Thoracic aorta (tissue), 2 donors: Measurements from ENCODE around the gene PROC. TPM values are rescaled to one million over a fixed set of nuclear protein-coding genes. Genes with fewer than 3 reads are reported as not detected.

Experiments used
- ATAC-seq: fragments of 150-250 bp; one replicate; pipeline ENCODE4 v1.8.0; 2017; ENCODE audit warnings: low read depth; ENCODE audit not compliant: insufficient number of reproducible peaks, low FRiP score
- DNase-seq: peaks from one replicate; pipeline ENCODE4 v3.0.0-alpha.2; 2020; ENCODE audit warnings: low spot score
- H3K27ac ChIP-seq, 2 donors: fragments of 200-600 bp; sonication (generic); 1 replicate in 1 of 2; 2 replicates in 1 of 2; pipeline ENCODE4 v1.5.1; 2016; ENCODE audit warnings: mild to moderate bottlenecking in 2 of 2, moderate library complexity in 2 of 2
- H3K27me3 ChIP-seq: fragments of 200-600 bp; sonication (generic); replicated peaks from 2 replicates; pipeline ENCODE4 v1.6.0; 2016; ENCODE audit warnings: mild to moderate bottlenecking; ENCODE audit not compliant: insufficient read depth
- H3K36me3 ChIP-seq: fragments of 200-600 bp; sonication (generic); one replicate; pipeline ENCODE4 v1.5.1; 2016
- H3K4me1 ChIP-seq, 2 donors: fragments of 200-600 bp; sonication (generic); 1 replicate in 1 of 2; 2 replicates in 1 of 2; pipeline versions ENCODE4 v1.5.1 to v1.6.0; 2016; ENCODE audit warnings: low read depth in 2 of 2, mild to moderate bottlenecking in 1 of 2; ENCODE audit not compliant: control insufficient read depth in 1 of 2
- H3K4me3 ChIP-seq: fragments of 200-600 bp; sonication (generic); 2 replicates; pipeline ENCODE4 v1.5.1; 2016; ENCODE audit warnings: mild to moderate bottlenecking
- H3K9me3 ChIP-seq: fragments of 200-600 bp; sonication (generic); 2 replicates; pipeline ENCODE4 v1.5.1; 2016
- CTCF ChIP-seq: fragments of 200-600 bp; sonication (generic); IDR thresholded peaks from one replicate; pipeline ENCODE4 v1.5.1; 2019; ENCODE audit warnings: antibody characterized with exemption
- total RNA-seq, 2 donors: library from RNA; depleted of rRNA; stranded (reverse); fragments of >200 nt; gene quantifications; one replicate each; pipeline versions ENCODE4 v1.1.0 to v1.2.3, GENCODE V29; 2016

The PROC gene
- total RNA-seq, 2 donors from 2014 or later = not detected

GRCh38 chr2:127437056-127437455 lies 18.8 kb downstream of the PROC start:
- TF ChIP-seq CTCF = no peak
- Histone ChIP-seq H3K27ac (no peak overlapping the region), H3K36me3 (no peaks in the 10 kb centered on the region), H3K27me3 (no peaks in the 10 kb centered on the region), H3K4me1 (no peaks in the 10 kb centered on the region), H3K9me3 (peaks cover 10% of the 10 kb centered on the region), H3K4me3 (no peak overlapping the region)
- ATAC-seq (no peak), DNase-seq (no peak)

- no peak for DNase-seq
- no peaks in the 10 kb centered on the region for H3K36me3 ChIP-seq
- no peaks in the 10 kb centered on the region for H3K27me3 ChIP-seq
- no peaks in the 10 kb centered on the region for H3K4me1 ChIP-seq
- no peak overlapping the region for H3K27ac ChIP-seq
- no peak for TF ChIP-seq CTCF
- no peak overlapping the region for H3K4me3 ChIP-seq
- no peak for ATAC-seq
- peaks cover 10% of the 10 kb centered on the region for H3K9me3 ChIP-seq
These were observed 19.8 kb downstream of the PROC start for GRCh38 chr2:127437781-127438726.

- ATAC-seq (no peak), DNase-seq (no peak)
- Histone ChIP-seq H3K27ac (no peak overlapping the region), H3K4me1 (no peaks in the 10 kb centered on the region), H3K4me3 (no peak overlapping the region), H3K9me3 (peaks cover 10% of the 10 kb centered on the region), H3K27me3 (no peaks in the 10 kb centered on the region), H3K36me3 (no peaks in the 10 kb centered on the region)
- no peak for TF ChIP-seq CTCF
These were observed 21.1 kb downstream of the PROC start for GRCh38 chr2:127439343-127439742.

GRCh38 chr2:127448526-127448925 lies 30.3 kb downstream of the PROC start:
- TF ChIP-seq CTCF = no peak
- Histone ChIP-seq H3K27me3 (no peaks in the 10 kb centered on the region), H3K9me3 (no peaks in the 10 kb centered on the region), H3K4me1 (no peaks in the 10 kb centered on the region), H3K27ac (no peak overlapping the region), H3K36me3 (no peaks in the 10 kb centered on the region), H3K4me3 (no peak overlapping the region)
- DNase-seq = no peak
- no peak for ATAC-seq

- Histone ChIP-seq H3K9me3 (no peaks in the 10 kb centered on the region), H3K27ac (no peak overlapping the region), H3K4me1 (no peaks in the 10 kb centered on the region), H3K36me3 (no peaks in the 10 kb centered on the region), H3K27me3 (no peaks in the 10 kb centered on the region), H3K4me3 (no peak overlapping the region)
- ATAC-seq = no peak
- no peak for DNase-seq
- no peak for TF ChIP-seq CTCF
These were observed 31.2 kb downstream of the PROC start for GRCh38 chr2:127449414-127449813.
